GM18505 (cell line): ENCODE data around the gene IDI2.
A peak's percentile ranks its signal among the peaks of the same experiment; 100 is the strongest.

Source experiments
- ATAC-seq: cut with Tn5 transposase; IDR thresholded peaks from one replicate; pipeline ENCODE4 v1.9.1; 2021; ENCODE audit not compliant: unreplicated experiment
- POLR2A ChIP-seq: IDR thresholded peaks from 4 replicates; pipeline ENCODE4 v1.6.1; 2011; ENCODE audit warnings: borderline replicate concordance; ENCODE audit not compliant: insufficient read depth, insufficient read length; ENCODE audit errors: extremely low read depth

Gene IDI2

DNA sequence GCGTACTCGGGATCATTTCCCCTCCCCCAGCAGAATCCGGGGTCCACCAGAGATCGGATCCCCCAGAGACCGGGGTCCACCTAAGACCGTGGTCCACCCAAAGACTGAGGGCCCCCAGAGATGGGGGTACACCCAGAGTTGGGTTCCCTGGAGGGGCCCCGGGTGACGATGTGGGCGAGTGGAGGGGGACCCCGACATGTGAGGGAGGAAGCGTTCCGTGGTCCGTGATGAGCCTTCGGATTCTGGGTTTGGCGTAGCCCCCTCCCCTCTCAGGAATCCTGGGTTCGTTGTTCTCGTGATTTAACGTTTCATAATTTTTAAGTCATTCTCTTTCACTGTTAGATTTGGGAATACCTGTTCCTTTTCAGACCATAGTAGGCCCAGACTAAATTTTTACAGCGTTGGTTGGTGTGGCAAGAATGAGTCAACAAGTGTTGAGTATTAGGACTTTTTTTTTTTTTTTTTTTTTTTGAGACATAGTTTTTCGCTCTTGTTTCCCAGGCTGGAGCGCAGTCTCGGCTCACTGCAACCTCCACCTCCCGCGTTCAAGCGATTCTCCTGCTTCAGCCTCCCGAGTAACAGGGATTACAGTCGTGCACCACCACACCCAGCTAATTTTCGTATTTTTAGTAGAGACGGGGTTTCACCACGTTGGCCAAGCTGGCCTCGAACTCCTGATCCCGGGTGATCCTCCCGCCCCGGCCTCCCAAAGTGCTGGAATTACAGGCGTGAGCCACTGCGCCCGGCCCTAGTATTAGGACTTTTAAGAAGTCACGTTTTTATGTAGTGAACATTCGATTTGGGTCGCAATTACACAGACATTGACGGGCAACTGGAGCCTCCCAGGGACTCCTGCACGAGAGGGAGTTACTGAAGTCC lies 36.8 kb downstream of the IDI2 start:
- TF ChIP-seq POLR2A: no peak
- no peak for ATAC-seq

DNA sequence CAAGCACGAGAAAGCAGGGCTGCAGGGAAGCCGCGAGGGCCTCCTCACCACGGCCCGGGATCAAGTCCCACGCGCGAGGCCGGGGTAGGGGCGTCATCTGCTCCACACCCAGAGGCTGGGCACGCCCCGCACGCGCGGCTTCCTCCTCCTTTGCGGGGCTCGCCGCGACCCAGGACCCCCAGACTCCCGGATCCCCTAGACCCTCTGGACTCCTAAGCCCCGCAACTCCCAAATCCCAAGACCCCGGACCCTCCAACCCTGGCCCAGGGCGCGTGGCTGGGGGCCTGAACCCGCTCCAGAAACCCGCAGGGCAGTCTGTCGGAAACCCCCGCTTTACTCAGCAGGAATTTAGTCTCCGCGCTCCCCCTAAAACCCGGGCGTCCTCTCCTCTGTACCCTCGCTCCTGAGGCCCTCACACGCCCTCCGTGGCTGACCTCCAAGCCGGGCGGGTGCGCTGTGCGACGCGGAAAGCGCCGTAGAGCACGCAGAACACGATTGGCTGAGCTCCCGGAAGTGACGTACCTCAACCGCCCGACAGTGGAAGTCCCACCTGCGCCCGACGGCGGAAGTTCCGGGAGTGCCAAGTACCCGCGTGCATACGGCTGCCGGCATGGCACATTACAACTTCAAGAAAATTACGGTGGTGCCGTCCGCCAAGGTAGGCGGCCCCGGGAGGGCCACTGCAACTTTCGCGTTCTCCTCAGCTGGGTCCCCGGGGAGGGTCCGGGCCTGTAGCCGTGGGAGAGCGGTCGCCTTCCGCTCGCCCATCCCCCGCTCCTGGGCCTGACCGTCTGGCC lies 37.6 kb downstream of the IDI2 start, which contains the start of gene GTPBP4:
TSS of gene GTPBP4 (plus strand) at position 565 of the 797 bp plus-strand sequence. CDS start at position 611, 46 bp downstream.
- TF ChIP-seq POLR2A: peak; percentile 80
- ATAC-seq: peak; percentile 96

DNA sequence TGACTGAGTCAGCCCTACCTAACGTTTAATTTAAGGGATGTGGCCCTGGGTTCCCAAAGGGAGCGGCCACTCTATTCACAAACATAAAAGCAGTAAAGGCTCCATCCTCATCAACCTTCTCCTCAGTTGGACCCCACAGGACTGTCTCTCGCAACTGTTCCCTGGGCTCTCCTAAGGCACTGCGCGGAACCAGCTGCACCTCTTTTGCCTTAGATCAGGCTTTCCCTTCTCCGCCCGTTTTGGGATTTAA lies 38.1 kb downstream of the IDI2 start:
- no peak for TF ChIP-seq POLR2A
- ATAC-seq: peak; percentile 1

DNA sequence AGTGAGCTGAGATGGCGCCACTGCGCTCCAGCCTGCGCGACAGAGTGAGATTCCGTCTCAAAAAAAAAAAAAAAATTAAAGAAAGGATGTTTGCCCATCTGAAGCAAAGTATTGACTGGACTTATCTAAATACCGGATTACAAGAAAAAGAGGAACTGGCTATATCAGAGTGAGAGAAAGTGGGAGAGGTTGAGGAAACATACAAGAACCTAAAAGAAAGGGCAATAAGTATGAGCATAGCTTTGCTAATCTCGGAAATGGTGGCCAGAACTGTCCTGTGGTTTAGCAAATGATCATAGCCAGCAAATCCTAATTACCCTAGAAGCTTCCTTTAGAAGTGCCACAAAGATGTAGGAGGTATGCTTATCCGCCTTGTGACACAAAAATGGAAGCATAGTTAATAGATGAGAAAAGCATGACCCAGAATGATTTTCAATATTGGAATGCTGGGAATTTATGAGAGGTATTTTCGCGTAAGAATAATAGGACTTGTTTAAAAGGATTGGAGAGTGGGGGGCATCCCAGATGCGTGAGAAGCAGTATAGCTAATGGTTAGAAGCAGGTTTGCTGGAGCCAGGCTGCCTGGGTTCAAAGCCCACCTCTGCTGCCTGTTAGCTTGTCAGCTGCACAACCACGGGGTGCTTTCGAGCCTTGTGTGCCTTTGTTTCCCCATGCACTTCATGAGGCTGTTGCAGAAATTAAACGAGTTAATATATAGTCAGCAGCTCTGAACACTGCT lies 38.6 kb downstream of the IDI2 start:
- ATAC-seq: no peak
- no peak for TF ChIP-seq POLR2A

DNA sequence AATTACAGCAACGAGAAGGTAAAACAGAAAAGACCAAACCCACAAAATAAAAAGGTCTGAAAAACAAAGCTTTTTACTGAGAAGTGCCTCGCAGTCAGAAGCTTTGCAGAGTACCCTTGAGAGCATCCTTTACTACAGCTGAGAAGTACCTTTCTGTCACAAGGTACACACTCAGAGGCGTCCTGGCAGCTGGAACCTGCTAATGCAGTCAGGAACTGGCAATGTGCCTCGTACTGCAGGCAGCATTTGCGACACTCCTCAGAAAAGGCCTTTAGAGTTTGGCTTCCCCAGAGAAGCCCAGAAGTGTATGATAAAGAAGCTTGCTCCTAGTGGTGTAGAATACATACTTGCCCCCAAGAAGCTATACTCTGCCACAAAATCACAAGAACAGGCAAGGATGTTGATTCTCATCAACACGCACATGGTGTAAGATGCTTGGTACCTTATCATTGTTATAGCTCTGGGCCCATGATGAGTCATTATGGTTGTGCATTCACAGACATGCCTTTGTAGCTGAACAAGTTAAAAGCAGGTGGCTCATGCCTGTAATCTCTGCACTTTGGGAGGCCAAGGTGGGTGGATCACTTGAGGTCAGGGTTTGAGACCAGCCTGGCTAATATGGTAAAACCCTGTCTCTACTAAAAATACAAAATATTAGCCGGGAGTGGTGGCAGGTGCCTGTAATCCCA lies 39.4 kb downstream of the IDI2 start:
- TF ChIP-seq POLR2A: no peak
- no peak for ATAC-seq

DNA sequence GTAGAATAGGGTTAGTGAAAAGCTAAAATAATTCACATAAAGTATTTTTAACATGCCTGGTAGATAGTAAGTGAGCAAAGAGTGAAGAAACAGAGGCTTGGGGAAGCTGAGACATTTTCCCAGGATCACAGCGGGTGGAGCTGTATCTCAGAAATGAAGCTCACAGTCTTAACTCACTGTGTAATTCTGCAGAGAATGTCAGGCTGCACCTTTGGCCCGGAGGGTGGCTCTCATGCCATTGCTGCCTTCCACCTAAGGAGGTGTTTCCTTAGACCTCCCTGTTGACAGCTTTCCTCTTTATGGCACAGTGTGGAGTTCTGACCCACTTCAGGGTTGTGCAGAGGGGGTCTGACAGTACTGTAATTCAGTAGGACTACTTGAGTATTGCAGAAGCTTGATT lies 40.3 kb downstream of the IDI2 start:
- no peak for TF ChIP-seq POLR2A
- no peak for ATAC-seq

DNA sequence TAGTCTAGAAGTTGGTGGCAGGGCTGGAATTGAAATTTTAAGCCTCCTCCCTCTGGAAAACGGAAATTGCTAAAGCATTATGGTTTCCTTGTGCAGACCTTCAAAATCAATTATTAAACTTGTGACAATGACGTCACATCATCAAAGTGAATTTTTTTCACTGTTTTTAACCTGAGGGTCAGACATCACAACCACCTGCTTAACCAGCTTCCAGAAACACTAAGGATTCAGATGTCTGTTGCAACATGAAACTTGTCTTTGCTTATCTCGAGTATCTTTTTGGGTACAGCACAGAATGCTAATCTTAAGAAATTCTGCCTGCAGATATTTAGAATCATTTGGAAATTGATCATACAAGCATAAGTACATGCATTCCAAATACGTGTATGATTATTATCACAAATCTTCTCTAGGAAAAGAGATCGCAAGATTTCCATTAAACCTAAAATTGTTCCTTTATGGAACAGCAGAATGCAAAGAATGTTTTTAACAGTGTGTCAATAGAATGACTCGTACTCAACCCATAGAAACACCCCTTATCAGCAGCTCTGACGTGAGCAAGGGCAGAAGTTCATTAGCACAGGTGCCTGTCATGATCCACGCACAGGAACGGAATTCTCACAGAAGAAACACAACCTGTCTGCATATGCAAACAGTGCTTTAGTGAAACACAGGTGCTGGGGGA lies 41.5 kb downstream of the IDI2 start:
- no peak for ATAC-seq
- TF ChIP-seq POLR2A: no peak

DNA sequence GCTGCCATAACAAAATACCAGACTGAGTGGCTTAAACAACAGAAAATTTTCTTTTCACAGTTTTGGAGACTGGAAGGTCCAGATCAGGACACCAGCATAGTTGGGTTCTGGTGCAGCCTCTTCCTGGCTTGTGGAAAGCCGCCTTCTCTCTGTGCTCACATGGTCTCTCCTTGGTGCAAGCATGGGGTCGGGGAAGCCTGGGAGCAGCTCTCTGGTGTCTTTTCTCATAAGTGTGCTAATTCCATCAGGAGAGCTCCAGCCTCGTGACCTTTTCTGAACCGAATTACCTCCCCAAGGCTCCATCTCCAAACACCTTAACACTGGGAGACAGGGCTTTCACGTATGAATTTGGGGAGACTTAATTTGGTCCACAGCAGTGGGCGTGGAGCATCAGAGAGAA lies 42.3 kb downstream of the IDI2 start:
- ATAC-seq: no peak
- TF ChIP-seq POLR2A: no peak

DNA sequence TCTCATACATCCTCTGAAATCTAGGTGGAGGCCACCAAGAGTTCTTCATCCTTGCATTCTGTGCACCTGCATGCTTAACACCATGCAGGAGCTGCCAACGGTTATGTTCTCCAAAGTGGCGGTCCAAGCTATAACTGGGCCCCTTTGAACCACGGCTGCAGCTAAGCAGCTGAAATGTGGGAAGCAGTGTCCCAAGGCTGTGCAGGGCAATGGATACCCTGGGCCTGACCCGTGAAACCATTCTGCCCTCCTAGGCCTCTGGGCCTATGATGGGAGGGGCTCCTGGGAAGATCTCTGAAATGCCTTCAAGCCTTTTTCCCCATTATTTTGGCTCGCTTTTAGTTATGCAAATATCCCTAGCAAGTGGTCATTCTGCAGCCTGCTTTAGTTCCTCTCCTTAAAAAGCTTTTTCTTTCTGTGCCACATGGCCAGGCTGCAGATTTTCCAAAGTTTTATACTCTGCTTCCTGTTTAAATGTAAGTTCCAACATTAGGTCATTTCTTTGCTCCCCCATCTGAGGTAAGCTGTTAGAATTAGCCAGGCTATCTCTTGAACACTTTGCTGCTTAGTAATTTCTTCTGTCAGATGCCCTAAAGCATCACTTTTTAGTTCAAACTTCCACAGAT lies 45.1 kb downstream of the IDI2 start:
- ATAC-seq: no peak
- no peak for TF ChIP-seq POLR2A

DNA sequence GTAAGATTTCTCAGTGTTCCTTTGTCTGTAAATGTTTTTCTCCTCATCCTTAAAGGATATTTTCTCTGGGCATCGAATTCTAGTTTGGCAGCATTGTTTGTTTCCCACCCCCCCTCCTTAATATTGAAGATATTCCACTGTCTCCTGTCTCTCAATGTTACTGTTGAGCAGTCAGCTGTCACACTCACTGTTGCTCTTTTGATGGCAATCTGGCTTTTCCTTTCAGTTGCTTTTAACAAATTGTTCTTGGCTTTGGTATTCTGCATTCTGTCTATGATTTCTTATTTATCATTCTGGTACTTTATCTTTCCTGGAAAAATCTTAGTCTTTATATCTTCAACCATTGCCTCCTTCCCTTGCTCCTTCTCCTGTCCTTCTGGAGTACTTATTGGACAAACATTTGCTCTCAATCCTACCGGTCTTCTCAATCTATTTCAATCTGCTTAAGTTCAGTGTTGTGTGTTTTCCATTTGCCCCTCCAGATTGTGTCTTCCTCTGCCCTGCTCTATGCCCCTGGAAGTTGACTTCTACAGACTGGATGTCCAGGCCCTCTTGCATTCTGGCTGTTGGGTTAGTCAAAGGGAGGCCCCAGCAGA lies 46.7 kb downstream of the IDI2 start:
- no peak for TF ChIP-seq POLR2A
- ATAC-seq: no peak

DNA sequence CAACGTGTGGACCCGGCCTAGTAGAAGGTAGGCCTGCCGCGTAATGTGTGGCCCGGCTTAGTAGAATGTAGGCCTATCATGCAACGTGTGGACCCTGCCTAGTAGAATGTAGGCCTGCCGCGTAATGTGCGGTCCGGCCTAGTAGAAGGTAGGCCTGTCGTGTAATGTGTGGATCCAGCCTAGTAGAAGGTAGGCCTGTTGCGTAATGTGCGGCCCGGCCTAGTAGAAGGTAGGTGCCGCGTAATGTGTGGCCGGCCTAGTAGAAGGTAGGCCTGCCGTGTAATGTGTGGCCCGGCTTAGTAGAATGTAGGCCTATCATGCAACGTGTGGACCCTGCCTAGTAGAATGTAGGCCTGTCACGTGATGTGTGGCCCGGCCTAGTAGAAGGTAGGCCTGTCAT lies 49.3 kb downstream of the IDI2 start:
- no peak for ATAC-seq
- no peak for TF ChIP-seq POLR2A

DNA sequence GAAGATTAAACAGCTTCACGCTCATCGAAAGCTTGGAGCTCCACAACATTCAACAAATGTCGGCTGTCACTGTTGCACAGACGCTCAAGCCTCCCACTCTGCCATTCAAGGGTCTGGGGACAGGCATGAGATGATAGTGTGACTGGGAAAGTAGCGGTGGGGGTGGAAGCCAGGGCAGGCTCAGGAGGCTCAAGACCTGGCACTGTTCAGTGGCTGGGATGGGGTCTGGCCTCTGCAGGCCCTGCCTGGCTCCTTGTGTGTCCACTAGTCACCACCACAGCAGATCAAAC lies 50.9 kb downstream of the IDI2 start:
- TF ChIP-seq POLR2A: no peak
- no peak for ATAC-seq

DNA sequence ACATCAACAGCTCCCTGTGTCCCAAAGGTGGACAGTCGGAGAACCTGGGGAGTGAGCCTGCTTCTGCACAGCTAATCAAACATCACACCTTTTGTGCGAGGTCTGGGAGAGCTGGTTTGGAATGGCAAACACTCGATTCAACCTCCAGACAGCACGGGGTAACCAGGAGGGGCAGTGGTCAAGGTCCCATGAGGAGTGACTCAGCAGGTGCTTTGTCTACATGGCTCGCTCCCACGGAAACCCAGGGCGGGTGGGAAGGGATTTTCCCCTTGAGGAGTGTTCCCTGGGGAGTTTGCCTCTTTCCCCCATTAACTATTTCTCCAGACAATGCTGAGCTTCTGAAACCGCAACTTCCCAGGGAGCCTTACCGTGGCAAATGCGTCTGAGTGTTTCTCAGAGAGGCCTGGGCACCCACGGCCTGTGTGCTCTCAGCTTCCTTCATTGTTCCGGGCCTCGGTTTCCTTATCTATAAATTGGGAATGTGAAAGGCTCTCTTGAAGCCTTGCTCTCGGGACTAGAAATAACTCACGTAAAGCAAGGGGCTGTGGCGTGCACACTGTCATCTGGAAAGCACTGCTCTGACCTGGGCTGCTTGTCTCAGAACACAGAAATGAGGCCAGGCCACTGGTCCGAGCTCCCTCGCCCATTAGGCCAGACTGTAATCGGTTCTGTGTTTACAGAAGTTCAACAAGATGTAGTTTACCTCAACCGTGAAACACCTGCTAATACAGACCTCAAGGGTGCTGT lies 51.4 kb downstream of the IDI2 start:
- ATAC-seq: no peak
- TF ChIP-seq POLR2A: no peak
